22Rv1 (cell line): Measurements from ENCODE around the gene SLC39A8.

Source experiments
- H3K27ac ChIP-seq: fragments of 450-650 bp; 2 replicates; pipeline ENCODE4 v1.5.1; 2017
- CTCF ChIP-seq: fragments of 450-650 bp; IDR thresholded peaks from 2 replicates; pipeline ENCODE4 v1.5.1; 2017; ENCODE audit warnings: mild to moderate bottlenecking
- ZFX ChIP-seq: fragments of 450-650 bp; IDR thresholded peaks from 2 replicates; pipeline ENCODE4 v1.6.1; 2017; ENCODE audit warnings: antibody characterized with exemption, borderline replicate concordance

SLC39A8 gene

GRCh38 chr4:102350634-102351033 lies 5.4 kb upstream of the SLC39A8 start:
- TF ChIP-seq ZFX: no peak
- TF ChIP-seq CTCF: no peak
- no peak overlapping the region for H3K27ac ChIP-seq

GRCh38 chr4:102348701-102349100 lies 3.4 kb upstream of the SLC39A8 start:
- H3K27ac ChIP-seq: no peak overlapping the region
- TF ChIP-seq ZFX (no peak), CTCF (no peak)

- no peak for TF ChIP-seq ZFX
- peak; percentile 67 for TF ChIP-seq CTCF
- H3K27ac ChIP-seq: peak overlapping the region; percentile 88
Observed at GRCh38 chr4:102345795-102346100, 466 bp upstream of the SLC39A8 start.

- H3K27ac ChIP-seq: peak overlapping the region; percentile 88
- TF ChIP-seq CTCF: no peak
Observed at GRCh38 chr4:102344520-102344953, 745 bp downstream of the SLC39A8 start.

- TF ChIP-seq ZFX: no peak
- no peak for TF ChIP-seq CTCF
- peak overlapping the region; percentile 88 for H3K27ac ChIP-seq
Observed at GRCh38 chr4:102343964-102344519, 1.2 kb downstream of the SLC39A8 start.

GRCh38 chr4:102342404-102343074 lies 2.7 kb downstream of the SLC39A8 start:
- no peak for TF ChIP-seq ZFX
- no peak for TF ChIP-seq CTCF
- H3K27ac ChIP-seq: no peak overlapping the region

- no peak for TF ChIP-seq CTCF
- TF ChIP-seq ZFX: no peak
- no peak overlapping the region for H3K27ac ChIP-seq
Observed at GRCh38 chr4:102341201-102341600, 4.1 kb downstream of the SLC39A8 start.
